Neural cell (in vitro differentiated cells): ENCODE measurements around the gene LUM. TPM values are rescaled to one million over a fixed set of nuclear protein-coding genes. Genes with fewer than 3 reads are reported as not detected.

Source experiments
- H2AFZ ChIP-seq: fragments of 200-600, 300-800 bp; sonication (generic), shearing (Covaris generic); 2 replicates; pipeline ENCODE4 v1.6.0; 2014; ENCODE audit warnings: low read depth, mild to moderate bottlenecking, antibody characterized with exemption, low read length, moderate library complexity
- H3F3A ChIP-seq: fragments of 200-600 bp; shearing (Covaris generic); 2 replicates; pipeline ENCODE4 v1.6.1; 2016; ENCODE audit warnings: mild to moderate bottlenecking, moderate library complexity, mixed read lengths, antibody characterized with exemption, low read length; ENCODE audit not compliant: insufficient read depth, poor library complexity, severe bottlenecking
- H3K27ac ChIP-seq: fragments of 200-600, 300-800 bp; sonication (generic), shearing (Covaris generic); 2 replicates; pipeline ENCODE4 v1.5.1; 2014; ENCODE audit warnings: mild to moderate bottlenecking, low read length, moderate library complexity
- H3K27me3 ChIP-seq: fragments of 300-800, 200-600 bp; sonication (generic), shearing (Covaris generic); 2 replicates; pipeline ENCODE4 v1.6.0; 2014; ENCODE audit warnings: mild to moderate bottlenecking, low read depth, low read length, moderate library complexity; ENCODE audit not compliant: insufficient read depth
- H3K36me3 ChIP-seq: fragments of 300-800, 200-600 bp; sonication (generic), shearing (Covaris generic); 2 replicates; pipeline ENCODE4 v1.5.1; 2014; ENCODE audit warnings: mild to moderate bottlenecking, antibody characterized with exemption, low read length, moderate library complexity; ENCODE audit not compliant: insufficient read depth
- H3K4me2 ChIP-seq: fragments of 300-800, 200-600 bp; sonication (generic), shearing (Covaris generic); 2 replicates; pipeline ENCODE4 v1.6.0; 2014; ENCODE audit warnings: mild to moderate bottlenecking, low read length
- H3K4me3 ChIP-seq: fragments of 300-800, 200-600 bp; sonication (generic), shearing (Covaris generic); 2 replicates; pipeline ENCODE4 v1.5.1; 2014; ENCODE audit warnings: mild to moderate bottlenecking, low read length, moderate library complexity
- H3K79me2 ChIP-seq: fragments of 200-600 bp; shearing (Covaris generic); replicated peaks from 2 replicates; pipeline ENCODE4 v1.6.0; 2014; ENCODE audit warnings: mild to moderate bottlenecking, low read length, moderate library complexity; ENCODE audit not compliant: insufficient read depth
- H3K9ac ChIP-seq: fragments of 300-800, 200-600 bp; sonication (generic), shearing (Covaris generic); 2 replicates; pipeline ENCODE4 v1.6.1; 2016; ENCODE audit warnings: mild to moderate bottlenecking, low read length, mixed read lengths
- H3K9me2 ChIP-seq: fragments of 200-600 bp; shearing (Covaris generic); 2 replicates; pipeline ENCODE4 v1.6.1; 2016; ENCODE audit warnings: mild to moderate bottlenecking, low read length, mixed read lengths; ENCODE audit not compliant: insufficient read depth
- H3K9me3 ChIP-seq: fragments of 200-600, 300-800 bp; sonication (generic), shearing (Covaris generic); 2 replicates; pipeline ENCODE4 v1.6.1; 2016; ENCODE audit warnings: mild to moderate bottlenecking, mixed run types, low read length, moderate library complexity, mixed read lengths
- H4K20me1 ChIP-seq: fragments of 200-600 bp; shearing (Covaris generic); 2 replicates; pipeline ENCODE4 v1.6.1; 2016; ENCODE audit warnings: mild to moderate bottlenecking, mixed run types; ENCODE audit not compliant: insufficient read depth
- CTCF ChIP-seq: fragments of 450-650 bp; IDR thresholded peaks from 2 replicates; pipeline ENCODE4 v1.5.1; 2014; ENCODE audit warnings: antibody characterized with exemption, mild to moderate bottlenecking, moderate library complexity; ENCODE audit not compliant: poor library complexity, severe bottlenecking
- EP300 ChIP-seq: fragments of 450-650 bp; conservative IDR thresholded peaks from 2 replicates; pipeline ENCODE4 v1.6.1; 2014; ENCODE audit warnings: antibody characterized with exemption, mild to moderate bottlenecking, moderate library complexity; ENCODE audit not compliant: poor library complexity, severe bottlenecking
- EZH2 ChIP-seq: fragments of 200-600, 300-800 bp; shearing (Covaris generic), sonication (generic); IDR thresholded peaks from 2 replicates; pipeline ENCODE4 v1.6.1; 2014; ENCODE audit warnings: antibody characterized with exemption, low read length, borderline replicate concordance, mild to moderate bottlenecking; ENCODE audit not compliant: insufficient read depth, poor library complexity, severe bottlenecking
- MXI1 ChIP-seq: fragments of 450-650 bp; conservative IDR thresholded peaks from 2 replicates; pipeline ENCODE4 v1.6.1; 2014; ENCODE audit warnings: antibody characterized with exemption, mild to moderate bottlenecking; ENCODE audit not compliant: poor library complexity, severe bottlenecking
- POLR2AphosphoS5 ChIP-seq: IDR thresholded peaks from 2 replicates; pipeline ENCODE4 v1.6.1; 2012
- RAD21 ChIP-seq: fragments of 450-650 bp; conservative IDR thresholded peaks from 2 replicates; pipeline ENCODE4 v1.6.1; 2014; ENCODE audit warnings: antibody characterized with exemption, mild to moderate bottlenecking, moderate library complexity
- REST ChIP-seq: IDR thresholded peaks from 2 replicates; pipeline ENCODE4 v1.6.1; 2012; ENCODE audit warnings: borderline replicate concordance
- SMC3 ChIP-seq: fragments of 450-650 bp; conservative IDR thresholded peaks from 2 replicates; pipeline ENCODE4 v1.6.1; 2014; ENCODE audit warnings: antibody characterized with exemption, mild to moderate bottlenecking, moderate library complexity; ENCODE audit not compliant: poor library complexity
- TAF1 ChIP-seq: IDR thresholded peaks from 2 replicates; pipeline ENCODE4 v1.6.1; 2012; ENCODE audit warnings: low read depth
- polyA plus RNA-seq: library from polyadenylated mRNA; depleted of rRNA; stranded (reverse); fragments of >200 nt; gene quantifications from 2 replicates; pipeline ENCODE4 v1.2.3, GENCODE V29; 2014

LUM gene
- polyA plus RNA-seq, 1 donor from 2014 or later, result 0.89 TPM

GRCh38 chr12:91080041-91080440 is 31.3 kb downstream of the LUM start:
- no peaks in the 10 kb centered on the region for H3K27me3 ChIP-seq
- H3K9me3 ChIP-seq, result no peaks in the 10 kb centered on the region
- H3K36me3 ChIP-seq, result no peaks in the 10 kb centered on the region
- H4K20me1 ChIP-seq, result no peaks in the 10 kb centered on the region
- no peak overlapping the region for H2AFZ ChIP-seq
- TF ChIP-seq REST, result no peak
- TF ChIP-seq SMC3, result no peak
- H3K9ac ChIP-seq, result no peak overlapping the region
- no peaks in the 10 kb centered on the region for H3K79me2 ChIP-seq
- no peaks in the 10 kb centered on the region for H3K9me2 ChIP-seq
- no peaks in the 10 kb centered on the region for H3F3A ChIP-seq
- no peak overlapping the region for H3K4me3 ChIP-seq
- no peak overlapping the region for H3K4me2 ChIP-seq
- no peak overlapping the region for H3K27ac ChIP-seq

GRCh38 chr12:91078501-91078900 is 32.8 kb downstream of the LUM start:
- Histone ChIP-seq H3K9me3 (no peaks in the 10 kb centered on the region), H3F3A (no peaks in the 10 kb centered on the region), H3K36me3 (no peaks in the 10 kb centered on the region), H3K27ac (no peak overlapping the region), H3K9ac (no peak overlapping the region), H3K4me2 (no peak overlapping the region), H4K20me1 (no peaks in the 10 kb centered on the region), H3K9me2 (no peaks in the 10 kb centered on the region), H2AFZ (no peak overlapping the region), H3K4me3 (no peak overlapping the region), H3K79me2 (no peaks in the 10 kb centered on the region), H3K27me3 (no peaks in the 10 kb centered on the region)
- TF ChIP-seq CTCF (no peak), EP300 (no peak), REST (no peak), EZH2 (no peak), POLR2AphosphoS5 (no peak), MXI1 (no peak), RAD21 (no peak), TAF1 (no peak)
